Inflammatory macrophage treated with lipopolysaccharide for 4 hours (primary cell): ENCODE measurements around the gene GABRG1.

Experiments used
- DNase-seq: peaks from one replicate; pipeline ENCODE4 v3.0.0-alpha.2; 2020

The GABRG1 gene

DNA sequence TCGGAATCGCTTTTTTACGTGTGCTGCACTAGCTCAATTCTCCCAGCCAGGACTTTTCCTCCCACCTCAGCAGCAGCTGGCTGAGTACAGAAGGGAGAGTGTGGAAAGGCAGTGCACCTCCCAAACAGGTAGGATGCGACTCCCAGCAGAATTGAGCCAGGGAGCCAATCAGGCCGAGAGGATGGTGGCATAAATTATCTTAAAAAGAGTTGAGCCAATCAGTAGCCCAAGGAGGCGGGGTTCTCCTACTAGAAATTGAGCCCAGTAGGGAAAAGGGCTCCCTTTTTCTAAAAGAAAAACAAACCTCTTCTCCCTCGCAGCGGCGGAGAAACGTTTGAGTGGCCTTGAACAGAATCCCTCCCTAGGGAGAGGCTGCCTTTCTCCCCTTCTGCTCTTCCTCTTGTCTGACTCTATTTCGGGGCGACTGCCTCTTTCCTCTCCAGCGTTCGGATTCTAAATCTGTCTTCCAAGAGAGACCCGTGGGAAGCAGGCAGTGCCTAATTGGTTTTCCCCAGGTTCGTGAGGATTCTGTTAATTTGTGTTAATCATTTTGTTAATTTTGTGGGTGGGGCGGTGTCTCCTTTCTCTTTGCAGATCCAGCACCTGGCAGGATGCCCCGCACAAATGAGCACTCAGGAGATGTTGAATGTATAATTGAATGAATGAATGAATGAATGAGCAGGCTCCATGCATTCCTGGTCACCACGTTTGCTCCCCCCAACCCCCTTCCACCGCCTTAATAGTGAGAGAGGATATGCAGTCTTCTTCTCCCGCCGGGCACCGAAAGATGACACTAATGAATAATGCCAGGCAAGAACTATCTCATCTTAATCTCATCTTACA lies at the start of gene GABRG1:
TSS of gene GABRG1 (minus strand) at position 142 of the 843 bp plus-strand sequence. CDS start at position 1, 141 bp downstream.
- DNase-seq: no peak

DNA sequence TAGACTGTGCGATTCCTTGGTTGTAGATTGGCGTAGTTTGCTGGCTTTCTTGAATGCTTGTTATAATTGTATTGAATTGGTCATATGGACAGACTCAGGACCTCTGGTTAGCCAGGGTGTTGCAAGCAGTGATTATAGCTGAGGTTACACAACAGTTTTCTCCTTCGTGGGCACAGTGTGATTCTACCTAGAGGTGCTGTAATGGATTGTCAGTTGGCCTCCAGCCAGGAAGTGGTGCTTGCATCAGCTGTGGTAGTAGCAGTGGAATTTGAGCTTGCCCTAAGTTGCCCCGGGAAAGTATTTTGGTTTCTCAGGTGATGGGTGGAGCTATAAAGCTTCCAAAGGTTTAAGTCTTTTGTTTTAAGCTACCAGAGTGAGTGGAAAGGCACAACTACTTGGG lies 23.1 kb upstream of the GABRG1 start:
- no peak for DNase-seq

DNA sequence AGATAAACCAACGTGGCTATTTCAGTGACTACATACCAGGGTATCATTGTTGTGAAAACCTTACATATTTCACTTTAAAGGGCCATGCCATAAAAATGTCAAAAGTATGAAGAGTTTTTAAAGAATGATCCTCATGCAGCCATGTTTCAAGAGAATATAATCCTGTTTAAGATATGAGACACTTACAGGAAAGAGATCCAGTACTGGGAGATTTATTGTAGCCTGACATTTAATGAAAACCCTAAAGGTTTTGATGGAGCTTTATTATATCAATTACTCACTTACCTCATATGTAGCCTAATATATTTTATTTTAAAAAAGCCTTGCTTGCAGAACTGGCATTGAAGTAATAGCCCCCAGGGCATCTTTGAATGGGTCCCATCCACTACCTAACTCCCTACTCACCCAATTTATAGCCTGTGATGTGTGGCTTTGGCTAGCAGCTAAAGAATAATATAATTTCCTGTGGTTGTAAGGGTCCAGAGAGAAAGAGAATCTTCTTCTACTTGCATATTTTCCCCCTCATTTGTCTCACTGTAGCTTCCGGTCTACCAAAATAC lies 7.7 kb upstream of the GABRG1 start:
- no peak for DNase-seq

DNA sequence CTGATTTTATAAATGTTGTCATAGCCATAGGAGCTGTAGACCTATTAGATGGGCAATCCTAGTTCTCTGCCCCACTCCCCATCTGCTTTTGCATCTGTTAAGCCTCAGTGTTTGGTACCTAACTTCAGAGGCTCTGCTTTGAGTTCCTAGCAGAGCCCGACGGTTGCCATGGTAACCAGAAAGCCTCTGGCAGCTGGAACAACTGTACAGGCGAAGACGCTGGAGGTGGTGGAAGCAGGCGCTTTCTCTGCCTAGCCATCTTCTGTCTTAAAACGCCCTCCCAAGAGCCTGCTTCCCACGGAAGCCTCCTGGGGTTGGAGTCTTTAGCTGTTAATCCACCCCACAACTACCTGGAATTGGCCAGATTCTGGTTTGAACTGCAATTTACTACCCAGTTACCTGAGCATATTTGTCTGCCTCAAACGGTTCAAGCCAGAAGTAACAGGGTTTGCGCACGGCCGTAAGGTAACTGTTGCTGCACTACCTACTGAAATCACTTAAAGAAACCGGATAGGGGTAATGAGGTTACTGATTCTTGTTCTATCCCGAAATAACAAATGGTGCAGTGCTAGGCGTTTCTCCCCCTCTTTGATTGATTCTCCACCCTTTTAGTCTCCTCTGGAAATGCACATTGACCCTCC lies 1.0 kb upstream of the GABRG1 start:
- no peak for DNase-seq

DNA sequence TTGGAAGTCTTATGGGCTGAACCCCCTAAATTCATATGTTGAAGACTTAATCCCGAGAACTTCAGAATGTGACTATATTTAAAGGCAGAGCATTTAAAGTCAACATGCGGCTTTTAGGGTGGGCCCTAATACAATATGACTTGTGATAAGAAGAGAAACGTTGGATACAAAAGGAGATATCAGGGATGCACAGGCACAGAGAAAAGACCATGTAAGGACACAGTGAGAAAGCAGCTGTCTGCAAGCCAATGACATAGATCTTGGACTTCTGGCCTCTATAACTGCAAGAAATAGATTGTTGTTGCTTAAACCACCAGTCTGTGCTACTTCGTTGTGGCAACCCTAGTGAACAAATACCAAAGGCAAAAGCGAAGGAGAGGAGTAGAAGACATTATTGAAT lies 42.2 kb downstream of the GABRG1 start:
- DNase-seq: no peak

DNA sequence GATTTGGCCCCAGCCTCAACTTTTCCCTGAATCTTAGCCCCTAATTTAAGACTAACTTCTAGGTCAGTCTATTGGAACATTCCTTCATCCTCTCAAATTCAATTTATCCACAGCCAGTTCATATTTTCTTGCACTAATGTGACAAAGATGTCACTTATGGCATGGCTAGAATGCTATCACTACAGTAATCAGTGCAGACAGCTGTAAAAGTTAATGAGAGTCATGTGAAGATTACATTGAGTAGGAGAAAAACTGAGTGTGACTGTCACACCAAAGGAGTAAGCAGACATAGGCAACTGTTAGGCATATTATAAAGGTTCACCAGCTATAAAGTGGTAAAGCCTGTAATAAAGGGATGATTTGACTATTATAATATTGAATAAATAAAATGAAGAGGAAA lies 42.6 kb downstream of the GABRG1 start:
- DNase-seq: no peak

DNA sequence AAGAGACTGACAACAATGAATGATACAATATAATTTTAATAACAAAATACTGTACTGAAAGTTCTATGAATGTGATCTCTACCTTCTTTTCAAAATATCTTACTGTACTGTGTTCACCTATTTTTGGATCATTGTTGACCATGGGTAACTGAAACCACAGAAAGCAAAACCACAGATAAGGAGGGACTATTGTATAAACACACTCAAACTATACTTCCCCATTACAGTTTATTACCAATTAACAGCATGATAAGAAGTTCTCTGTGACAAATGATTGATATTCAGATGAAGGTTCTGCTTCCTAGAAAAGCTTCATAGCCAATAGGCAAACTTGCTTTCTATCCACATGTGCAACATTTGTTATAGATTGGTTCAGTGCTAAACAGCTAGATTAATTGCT lies 50.1 kb downstream of the GABRG1 start:
- DNase-seq: no peak

DNA sequence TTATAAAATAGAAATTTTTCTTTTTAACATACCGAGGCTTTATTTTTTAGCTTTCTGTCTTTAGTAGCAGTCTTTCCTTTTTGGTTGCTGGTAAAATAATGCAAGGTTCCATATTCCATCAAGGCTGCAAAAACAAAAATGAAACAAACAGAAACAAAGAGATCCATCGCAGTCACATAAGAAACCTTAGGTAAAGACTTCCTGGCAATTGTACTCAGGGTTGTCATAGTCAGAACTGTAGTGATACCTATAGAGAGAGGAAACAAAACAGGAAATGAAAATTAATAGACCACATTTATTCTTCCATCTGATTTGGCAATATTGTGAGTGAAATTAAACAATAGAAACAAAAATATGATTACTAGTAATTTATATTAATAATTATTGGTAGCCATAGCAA lies 72.5 kb downstream of the GABRG1 start:
- DNase-seq: no peak

DNA sequence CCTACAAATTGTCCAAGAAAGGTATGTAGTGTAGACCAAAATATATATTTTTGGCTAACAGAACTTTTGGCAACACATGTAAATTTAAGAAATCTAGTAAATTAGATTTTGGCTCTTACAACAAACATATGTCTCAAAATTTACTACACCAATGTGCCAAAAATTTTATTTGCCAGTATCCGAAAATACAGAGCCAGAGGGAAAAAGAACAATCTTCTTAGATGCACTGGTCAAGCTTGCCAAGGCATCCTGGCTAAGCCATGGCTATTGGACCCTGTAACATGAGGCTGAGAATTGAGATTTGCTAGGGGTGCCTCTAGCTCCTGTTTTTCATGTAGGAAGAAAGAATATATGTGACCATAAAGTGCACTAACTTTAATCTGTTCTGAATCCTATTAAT lies 91.8 kb downstream of the GABRG1 start:
- DNase-seq: no peak

DNA sequence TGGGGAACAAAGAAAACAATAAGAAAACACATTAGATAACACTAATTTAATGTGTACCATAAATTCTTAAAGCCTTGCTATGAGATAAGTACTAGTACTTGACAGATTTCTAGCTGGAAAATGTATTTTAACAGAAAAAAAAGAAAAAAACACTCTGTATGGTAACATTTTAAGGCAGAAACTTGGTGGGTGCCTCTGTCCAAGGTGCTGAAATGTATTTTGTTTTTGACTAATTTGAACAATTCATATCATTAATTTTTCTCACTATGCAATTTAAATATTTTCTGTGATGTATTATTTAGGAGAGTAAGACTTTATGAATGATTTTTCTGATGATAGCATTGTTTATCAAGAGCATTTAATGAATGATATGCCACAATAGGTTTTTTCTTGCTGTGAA lies 107.5 kb downstream of the GABRG1 start:
- no peak for DNase-seq

DNA sequence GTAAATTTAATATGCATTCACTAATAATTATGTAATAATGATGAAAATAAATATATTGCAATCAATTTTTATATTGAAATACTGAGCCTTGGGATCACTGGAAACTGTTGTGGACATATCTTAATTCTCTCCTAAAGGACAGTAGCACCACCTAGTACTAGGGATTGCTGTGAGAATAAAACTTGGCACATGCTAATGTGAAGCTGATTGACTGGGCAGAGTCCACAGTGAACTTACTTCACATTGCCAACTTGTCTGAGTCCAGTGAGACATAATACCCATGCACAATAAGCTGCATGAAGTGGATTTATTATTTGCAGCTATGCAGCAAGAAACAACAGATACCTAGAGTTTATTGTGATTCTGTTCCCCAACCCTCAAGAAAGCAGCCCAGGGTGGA lies 131.1 kb downstream of the GABRG1 start:
- no peak for DNase-seq

DNA sequence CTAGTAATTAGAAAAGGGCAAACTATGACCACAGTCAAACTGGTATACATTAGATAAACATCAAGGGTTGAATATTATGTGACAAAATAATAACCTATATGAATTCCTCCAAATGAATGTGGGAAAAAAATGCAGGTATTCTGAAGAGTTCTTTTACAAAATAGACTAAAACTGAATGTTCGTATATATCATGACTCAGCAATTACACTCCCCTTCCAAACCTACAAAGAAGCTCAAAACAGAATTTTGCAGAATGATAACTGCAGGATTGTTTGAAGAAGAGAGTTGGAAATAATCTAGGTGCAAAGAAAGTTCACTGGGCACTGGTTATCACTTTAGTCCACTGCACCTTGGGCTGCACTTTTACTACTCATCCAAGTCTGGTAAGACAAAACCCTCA lies 134.1 kb downstream of the GABRG1 start:
- no peak for DNase-seq

DNA sequence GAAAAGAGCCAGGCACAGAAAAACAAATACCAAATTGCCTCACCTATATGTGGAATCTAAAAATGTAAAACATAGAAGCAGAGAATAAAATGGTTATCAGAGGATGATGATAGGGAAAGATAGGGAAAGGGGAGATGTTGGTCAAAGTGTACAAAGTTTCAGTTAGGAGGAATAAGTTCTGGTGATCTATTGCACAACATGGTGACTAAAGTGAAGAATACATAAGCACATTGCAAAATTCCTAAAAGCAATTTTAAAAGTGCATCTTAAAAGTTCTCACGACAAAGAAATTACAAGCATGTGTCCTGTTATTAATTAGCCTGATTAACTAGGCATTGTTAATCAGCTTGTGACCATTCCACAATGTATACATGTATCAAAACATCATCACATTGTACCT lies 136.0 kb downstream of the GABRG1 start:
- DNase-seq: no peak
